Glomerular visceral epithelial cell (primary cell): Measurements from ENCODE around the gene ATP2A1.
"Not testable (repeated sequence)": the region's sequence is repeated elsewhere in the genome, so short reads cannot be mapped to it uniquely, and the experiment has no call there.

Experiments used
- DNase-seq: peaks from one replicate; pipeline ENCODE4 v3.0.0-alpha.2; 2016; ENCODE audit errors: extremely low spot score

ATP2A1 gene

DNA sequence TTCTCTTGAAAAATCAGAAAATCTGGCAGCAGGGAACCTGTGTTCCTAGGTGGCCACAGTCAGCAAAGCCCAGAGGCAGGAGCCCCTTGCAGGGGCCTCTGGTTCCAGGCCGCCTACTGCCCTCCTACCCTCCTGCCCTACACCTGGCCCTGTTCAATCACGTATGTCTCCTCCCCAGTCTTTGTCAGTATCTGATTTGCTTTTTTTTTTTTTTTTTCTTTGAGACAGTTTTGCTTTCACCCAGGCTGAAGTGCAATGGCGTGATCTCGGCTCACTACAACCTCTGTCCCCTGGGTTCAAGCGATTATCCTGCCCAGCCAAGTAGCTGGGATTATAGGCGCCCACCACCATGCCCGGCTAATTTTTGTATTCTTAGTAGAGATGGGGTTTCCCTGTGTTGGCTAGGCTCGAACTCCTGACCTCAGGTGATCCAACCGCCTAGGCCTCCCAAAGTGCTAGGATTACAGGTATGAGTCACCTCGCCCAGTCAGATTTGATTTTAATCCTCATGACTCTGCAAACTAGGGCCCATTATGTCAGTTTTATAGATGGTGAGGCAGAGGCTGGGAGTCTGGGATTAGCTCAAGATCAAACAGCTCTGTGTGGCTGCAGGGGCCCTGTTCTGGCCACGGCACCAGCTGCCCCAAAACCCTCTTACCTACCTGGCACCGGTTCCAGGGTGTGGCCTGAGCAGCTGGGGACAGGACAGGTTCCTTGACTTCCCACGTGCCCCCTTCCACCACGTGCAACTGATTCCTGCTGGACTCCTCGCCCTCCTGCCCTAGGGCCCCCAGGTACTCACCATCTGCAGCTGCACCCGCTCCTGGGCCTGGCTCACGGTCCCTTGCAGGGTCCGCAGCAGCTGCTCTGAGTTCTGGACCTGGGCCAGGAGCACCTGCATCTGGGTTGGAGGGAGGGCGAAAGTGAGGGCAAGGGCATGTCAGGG is 32.1 kb downstream of the ATP2A1 start:
- no peak for DNase-seq

DNA sequence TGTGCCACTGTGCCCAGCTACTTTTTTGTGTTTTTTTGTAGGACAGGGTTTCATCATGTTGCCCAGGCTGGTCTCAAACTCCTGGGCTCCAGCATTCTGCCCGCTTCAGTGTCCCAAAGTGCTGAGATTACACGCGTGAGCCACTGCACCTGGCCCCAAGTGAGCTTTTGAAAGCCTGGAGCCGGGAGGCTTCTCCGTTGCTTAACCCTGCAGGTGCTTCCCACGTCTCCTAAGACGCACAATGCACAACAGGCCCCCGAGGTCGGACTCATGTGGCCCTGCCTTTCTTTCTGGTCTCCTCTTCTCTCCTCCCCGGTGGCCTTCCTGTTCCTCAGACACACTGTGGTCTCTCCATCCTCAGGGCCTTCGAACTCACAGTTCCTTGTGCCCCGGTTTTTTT is 34.3 kb downstream of the ATP2A1 start:
- DNase-seq = no peak

DNA sequence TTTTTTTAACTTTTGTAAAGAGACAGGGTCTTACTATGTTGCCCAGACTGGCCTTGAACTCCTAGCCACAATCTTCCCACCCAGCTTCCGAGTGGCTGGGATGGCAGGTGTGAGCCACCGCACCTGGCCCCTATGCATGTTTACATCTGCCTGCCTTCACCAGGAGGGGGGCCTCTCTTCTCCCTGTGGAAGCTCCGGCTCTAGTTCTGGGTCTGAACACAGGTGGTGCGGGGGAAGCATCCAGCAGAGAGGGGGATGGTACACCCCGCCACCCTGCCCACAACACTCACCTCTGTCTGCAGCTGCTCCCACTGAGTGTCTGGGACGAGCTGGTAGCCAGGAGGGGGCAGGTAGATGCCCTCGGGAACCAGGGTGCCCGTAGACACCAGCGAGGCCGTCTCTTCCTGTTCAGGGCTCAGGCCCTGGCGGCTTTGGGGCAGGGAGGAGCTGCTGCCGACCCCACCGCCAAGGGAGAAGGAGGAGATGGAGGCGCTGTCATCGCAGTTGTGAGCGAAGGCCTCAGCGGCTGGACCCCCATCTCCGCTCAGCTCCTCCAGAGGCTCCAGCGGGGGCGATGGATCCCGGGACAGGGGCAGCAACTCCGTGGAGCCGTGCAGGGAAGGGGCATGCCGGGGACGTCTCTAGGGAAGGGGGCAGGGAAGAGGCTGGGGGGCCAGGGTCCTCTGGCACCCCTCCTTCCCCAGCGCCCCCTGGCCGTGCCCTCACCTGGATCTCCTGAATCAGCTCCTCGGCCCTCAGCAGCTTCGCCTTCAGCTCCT is 35.8 kb downstream of the ATP2A1 start:
- DNase-seq = no peak

- DNase-seq = no peak
These were observed 36.9 kb downstream of the ATP2A1 start for GRCh38 chr16:28915181-28915580.

DNA sequence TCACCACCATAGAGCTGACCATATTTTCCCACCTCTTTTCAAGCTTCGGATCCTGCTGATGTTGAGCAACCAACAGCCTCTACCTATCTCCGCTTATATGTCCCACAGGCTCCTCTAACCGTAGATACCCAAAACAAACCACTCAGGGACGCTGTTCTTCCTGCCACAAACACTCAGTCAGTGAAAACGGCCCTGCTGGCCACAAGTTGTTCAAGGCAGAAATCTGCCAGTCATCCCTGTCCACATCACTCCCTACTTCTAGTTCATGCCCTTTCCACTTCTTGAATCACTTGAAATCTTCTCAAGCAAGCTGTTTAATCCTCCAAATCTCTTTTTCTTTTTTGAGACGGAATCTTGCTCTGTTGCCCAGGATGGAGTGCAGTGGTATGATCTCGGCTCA is 38.8 kb downstream of the ATP2A1 start:
- DNase-seq = no peak

DNA sequence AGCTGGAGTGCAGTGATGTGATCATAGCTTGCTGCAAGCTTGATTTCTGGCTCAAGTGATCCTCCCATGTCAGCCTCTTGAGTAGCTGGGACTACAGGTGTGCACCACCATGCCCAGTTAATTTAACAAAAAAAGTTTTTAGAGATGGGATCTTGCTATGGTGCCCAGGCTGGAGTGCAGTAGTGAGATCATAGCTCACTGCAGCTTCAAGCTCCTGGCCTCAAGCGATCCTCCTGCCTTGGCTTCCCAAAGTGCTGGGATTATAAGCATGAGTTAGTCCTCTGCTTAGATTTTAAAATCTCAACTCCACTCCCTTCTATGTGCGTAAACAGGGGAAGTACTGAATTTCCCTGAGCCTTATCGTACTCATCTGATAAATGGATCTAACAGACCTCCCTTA is 40.4 kb downstream of the ATP2A1 start:
- no peak for DNase-seq

- DNase-seq = no peak
These were observed 44.9 kb downstream of the ATP2A1 start for GRCh38 chr16:28923231-28923587.

DNA sequence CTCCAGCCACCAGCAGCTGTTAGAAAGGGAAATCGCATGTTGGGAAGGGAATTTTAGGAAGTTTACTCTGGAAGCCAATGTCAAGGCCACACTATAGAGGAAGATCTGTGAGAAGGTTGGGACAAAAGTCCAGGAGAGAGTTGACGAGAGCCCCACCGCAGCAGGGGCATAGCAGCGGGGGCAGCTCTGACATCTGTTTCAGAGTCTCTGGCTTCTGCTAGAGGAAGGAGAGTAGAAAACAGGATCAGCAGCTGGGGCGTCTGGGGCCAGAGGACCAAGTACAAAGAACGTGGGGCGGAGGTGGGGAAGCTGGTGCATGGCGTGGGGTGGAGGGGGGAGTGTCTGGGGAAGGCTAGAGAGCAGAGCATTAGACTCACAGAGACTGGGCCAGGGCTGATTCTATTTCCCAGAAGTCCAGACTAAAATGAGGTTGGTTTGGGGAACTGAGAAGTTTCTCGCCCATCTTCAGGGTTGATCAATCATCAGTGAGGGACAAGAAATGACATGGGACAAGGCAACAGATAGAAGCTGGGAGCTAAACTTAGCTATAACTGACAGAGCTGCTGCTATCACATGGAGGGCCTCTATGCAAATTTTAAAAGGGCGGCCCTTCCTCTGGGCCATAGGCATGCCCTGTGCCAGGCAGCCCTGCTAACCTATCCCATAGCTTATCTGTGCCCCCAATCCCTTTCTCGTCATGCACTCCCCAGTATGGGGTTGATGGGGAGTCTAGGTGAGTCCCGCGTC is 45.5 kb downstream of the ATP2A1 start:
- DNase-seq = no peak

DNA sequence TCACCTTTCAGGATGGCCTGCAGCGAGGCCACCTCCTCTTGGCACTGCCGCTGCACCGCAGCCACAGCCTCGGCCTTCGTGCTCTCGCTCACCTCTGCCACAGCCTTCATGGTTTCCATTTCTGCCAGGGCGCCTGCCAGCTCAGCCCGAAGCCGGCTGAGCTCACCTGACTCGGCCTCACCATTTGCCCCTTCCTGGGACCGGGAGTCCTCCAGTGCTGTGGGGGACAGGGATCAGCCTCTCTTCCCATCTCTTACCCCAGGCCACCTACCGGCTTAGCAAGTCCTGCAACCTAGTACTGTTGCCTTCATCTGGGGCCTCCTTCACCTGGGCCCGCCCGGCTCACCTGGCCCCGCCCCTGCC is 46.1 kb downstream of the ATP2A1 start:
- no peak for DNase-seq

- DNase-seq = peak; percentile 92
These were observed 46.6 kb downstream of the ATP2A1 start, which contains the start of gene RABEP2 for GRCh38 chr16:28924762-28925385. Gene RABEP2, minus strand, starts transcription at chr16:28925238. Its CDS starts 75 bp downstream, at chr16:28925163.

DNA sequence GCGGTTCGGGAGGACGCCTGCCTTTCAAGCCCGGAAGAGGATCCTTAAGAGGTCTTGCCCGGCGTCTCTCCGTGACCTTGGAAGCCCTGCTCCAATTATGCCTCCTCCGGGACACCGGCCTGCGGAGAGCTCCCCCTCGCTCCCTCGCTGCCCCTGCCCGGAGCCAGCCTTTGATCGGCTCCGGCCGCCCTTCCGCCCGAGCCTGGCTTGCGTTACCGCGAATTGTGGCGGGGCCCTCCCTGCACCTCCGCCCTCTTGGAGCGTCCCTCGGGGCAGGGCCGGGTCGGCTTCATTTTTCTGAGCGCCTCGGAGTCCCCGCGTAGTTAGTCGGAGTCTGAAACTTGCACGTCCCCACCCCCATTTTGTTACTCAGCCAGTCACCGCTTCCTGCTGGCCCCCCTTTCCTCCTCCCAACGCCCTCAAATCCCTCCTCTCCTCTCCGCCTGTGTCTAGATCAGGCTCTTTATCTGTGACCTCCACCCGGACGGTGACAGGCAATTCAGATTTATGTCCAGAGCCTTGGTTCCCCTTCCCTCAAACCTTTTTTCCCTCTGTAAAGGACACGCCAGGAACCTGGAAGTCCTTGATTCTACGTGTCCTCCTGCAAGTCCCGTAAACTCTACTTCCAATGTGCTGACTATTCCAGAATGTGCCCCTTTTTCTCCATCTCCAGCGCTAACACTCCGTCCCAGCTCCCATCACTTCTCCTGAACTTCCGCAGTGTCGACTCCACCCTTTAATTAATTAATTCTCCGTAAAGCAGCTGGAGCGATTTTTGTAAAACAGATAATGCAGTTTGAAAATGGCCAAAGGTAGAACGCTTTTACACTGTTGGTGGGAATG is 47.3 kb downstream of the ATP2A1 start:
- peak; percentile 80 for DNase-seq

DNA sequence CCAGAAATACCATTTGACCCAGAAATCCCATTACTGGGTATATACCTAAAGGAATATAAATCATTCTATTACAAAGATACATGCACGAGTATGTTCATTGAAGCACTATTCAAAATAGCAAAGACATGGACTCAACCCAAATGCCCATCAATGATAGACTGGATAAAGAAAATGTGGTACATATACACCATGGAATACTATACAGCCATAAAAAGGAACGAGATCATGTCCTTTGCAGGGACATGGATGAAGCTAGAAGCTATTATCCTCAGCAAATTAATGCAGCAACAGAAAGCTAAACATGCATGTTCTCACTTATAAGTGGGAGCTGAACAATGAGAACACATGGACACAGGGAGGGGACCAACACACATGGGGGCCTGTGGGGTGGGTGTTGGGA is 48.0 kb downstream of the ATP2A1 start:
- DNase-seq = not testable (repeated sequence)

GRCh38 chr16:28927815-28928214 is 49.5 kb downstream of the ATP2A1 start:
- DNase-seq = no peak

DNA sequence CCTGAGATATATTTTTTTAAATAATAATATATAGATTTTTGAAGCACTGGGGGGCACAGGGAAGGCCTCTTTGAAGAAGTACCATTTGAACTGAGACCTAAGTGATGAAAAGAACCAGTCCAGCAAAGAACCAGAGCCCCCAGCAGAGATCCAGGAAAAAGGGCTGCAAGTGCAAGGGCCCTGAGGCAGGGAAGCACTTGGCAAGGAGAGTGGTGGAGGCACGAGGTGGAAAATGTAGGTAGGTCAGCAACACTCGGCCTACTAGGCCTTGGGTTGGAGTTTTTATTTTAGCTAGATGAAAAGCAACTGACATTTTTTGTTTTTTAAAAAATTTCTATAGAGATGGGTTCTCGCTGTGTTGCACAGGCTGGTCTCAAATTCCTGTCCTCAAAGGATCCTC is 51.9 kb downstream of the ATP2A1 start:
- DNase-seq = no peak

- DNase-seq = no peak
These were observed 52.4 kb downstream of the ATP2A1 start for GRCh38 chr16:28930652-28931051.

- DNase-seq = no peak
These were observed 53.5 kb downstream of the ATP2A1 start, which contains the start of gene CD19 for GRCh38 chr16:28931801-28932225. Gene CD19, plus strand, starts transcription at chr16:28931971. Its CDS starts 30 bp downstream, at chr16:28932001.

DNA sequence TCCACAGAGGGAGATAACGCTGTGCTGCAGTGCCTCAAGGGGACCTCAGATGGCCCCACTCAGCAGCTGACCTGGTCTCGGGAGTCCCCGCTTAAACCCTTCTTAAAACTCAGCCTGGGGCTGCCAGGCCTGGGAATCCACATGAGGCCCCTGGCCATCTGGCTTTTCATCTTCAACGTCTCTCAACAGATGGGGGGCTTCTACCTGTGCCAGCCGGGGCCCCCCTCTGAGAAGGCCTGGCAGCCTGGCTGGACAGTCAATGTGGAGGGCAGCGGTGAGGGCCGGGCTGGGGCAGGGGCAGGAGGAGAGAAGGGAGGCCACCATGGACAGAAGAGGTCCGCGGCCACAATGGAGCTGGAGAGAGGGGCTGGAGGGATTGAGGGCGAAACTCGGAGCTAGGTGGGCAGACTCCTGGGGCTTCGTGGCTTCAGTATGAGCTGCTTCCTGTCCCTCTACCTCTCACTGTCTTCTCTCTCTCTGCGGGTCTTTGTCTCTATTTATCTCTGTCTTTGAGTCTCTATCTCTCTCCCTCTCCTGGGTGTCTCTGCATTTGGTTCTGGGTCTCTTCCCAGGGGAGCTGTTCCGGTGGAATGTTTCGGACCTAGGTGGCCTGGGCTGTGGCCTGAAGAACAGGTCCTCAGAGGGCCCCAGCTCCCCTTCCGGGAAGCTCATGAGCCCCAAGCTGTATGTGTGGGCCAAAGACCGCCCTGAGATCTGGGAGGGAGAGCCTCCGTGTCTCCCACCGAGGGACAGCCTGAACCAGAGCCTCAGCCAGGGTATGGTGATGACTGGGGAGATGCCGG is 54.3 kb downstream of the ATP2A1 start:
- no peak for DNase-seq

GRCh38 chr16:28933171-28933570 is 54.9 kb downstream of the ATP2A1 start:
- DNase-seq = no peak

DNA sequence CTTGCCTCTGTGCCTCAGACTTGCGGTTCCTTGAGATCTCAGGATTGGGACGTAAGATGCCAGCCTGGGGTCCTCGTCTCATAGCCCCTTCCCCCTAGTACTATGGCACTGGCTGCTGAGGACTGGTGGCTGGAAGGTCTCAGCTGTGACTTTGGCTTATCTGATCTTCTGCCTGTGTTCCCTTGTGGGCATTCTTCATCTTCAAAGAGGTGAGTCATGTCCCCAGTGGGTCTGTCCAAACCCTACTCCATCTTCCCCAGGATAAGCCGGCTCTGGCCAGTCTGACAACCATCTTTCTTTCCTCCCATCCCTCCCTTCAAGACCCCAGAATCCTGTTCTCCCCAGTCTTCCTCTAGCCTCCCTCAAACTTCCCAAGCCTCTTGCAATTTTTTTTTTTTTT is 57.1 kb downstream of the ATP2A1 start:
- no peak for DNase-seq
